Tibial nerve (tissue), 4 donors: ENCODE results near the gene GJA9. TPM values are rescaled to one million over a fixed set of nuclear protein-coding genes. Genes with fewer than 3 reads are reported as not detected.
"Not testable (repeated sequence)": the region's sequence is repeated elsewhere in the genome, so short reads cannot be mapped to it uniquely, and the experiment has no call there.

Experiments
- DNase-seq, 2 donors: peaks; one replicate each; pipeline ENCODE4 v3.0.0-alpha.2; 2019; ENCODE audit warnings: low spot score in 2 of 2
- H3K27ac ChIP-seq, 4 donors: fragments of 200-600 bp; sonication (generic) in 3 of 4; one replicate each; pipeline ENCODE4 v1.5.1; 2017 to 2019; ENCODE audit warnings: mild to moderate bottlenecking in 1 of 4
- H3K27me3 ChIP-seq, 2 donors: fragments of 200-600 bp; sonication (generic) in 1 of 2; one replicate each; pipeline versions ENCODE4 v1.5.1 to v1.6.0; 2017 to 2019
- H3K36me3 ChIP-seq, 3 donors: fragments of 200-600 bp; sonication (generic); one replicate each; pipeline ENCODE4 v1.5.1; 2018 to 2019
- H3K4me1 ChIP-seq, 4 donors: fragments of 200-600 bp; sonication (generic) in 3 of 4; one replicate each; pipeline ENCODE4 v1.5.1; 2017 to 2019
- H3K4me3 ChIP-seq, 4 donors: fragments of 200-600 bp; sonication (generic) in 3 of 4; one replicate each; pipeline ENCODE4 v1.5.1; 2017 to 2019; ENCODE audit warnings: mild to moderate bottlenecking in 1 of 4, moderate library complexity in 1 of 4
- H3K9me3 ChIP-seq, 4 donors: fragments of 200-600 bp; sonication (generic) in 3 of 4; one replicate each; pipeline ENCODE4 v1.5.1; 2017 to 2019
- EP300 ChIP-seq, 2 donors: sonication (generic); formaldehyde crosslinking; IDR thresholded peaks; one replicate each; pipeline ENCODE4 v1.6.1; 2017; ENCODE audit warnings: antibody characterized with exemption in 2 of 2, mild to moderate bottlenecking in 1 of 2
- POLR2A ChIP-seq, 2 donors: fragments of 450-650 bp; IDR thresholded peaks; one replicate each; pipeline ENCODE4 v1.6.1; 2017; ENCODE audit warnings: antibody characterized with exemption in 2 of 2, mild to moderate bottlenecking in 2 of 2, moderate library complexity in 2 of 2
- WGBS, 2 donors: methylation state at CpG; one replicate each; pipeline ENCODE4 v1.1.5; 2018; 5-methylcytosine and 5-hydroxymethylcytosine counted together
- total RNA-seq, 4 donors: library from RNA; depleted of rRNA; stranded (reverse); fragments of >200 nt; gene quantifications; one replicate each; pipeline ENCODE4 v1.1.0, GENCODE V29; 2016
- TF ChIP-seq, protein P1 (sequence below), 5 experiments: fragments of 200-600 bp in 3 of 5; fragments of 450-650 bp in 2 of 5; sonication (generic) in 3 of 5; IDR thresholded peaks; one replicate each; pipeline ENCODE4 v1.5.1; 2016 to 2019; ENCODE audit warnings: antibody characterized with exemption in 5 of 5, mild to moderate bottlenecking in 3 of 5, moderate library complexity in 2 of 5

The GJA9 gene
- total RNA-seq, 4 donors from 2014 or later, result not detected

DNA sequence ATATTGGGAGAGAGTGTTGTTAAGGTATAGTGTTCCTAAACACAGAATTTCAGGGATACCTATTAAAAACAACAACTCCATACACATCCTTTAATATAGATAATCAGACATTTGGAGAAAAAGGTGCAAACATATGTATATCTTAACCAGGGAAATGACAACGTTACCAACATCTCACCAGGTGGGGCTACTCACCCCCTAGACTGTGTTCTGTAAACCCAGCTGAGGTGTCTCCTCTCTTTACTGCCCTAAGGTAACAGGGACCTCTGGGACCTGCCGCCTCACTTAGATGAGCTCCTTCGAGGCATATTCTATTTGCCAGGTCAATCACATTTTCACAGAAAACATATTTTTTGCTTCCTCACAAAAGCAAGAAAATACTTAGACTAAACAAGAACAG lies 35.2 kb downstream of the GJA9 start:
- WGBS, 2 donors, result 83 to 92% methylated on average over 3 of the region's 3 CpGs
- peaks cover 0 to 91% (median 10%) of the 10 kb centered on the region in 3 donors for H3K36me3 ChIP-seq
- TF ChIP-seq EP300 (IDR thresholded peaks at IDR 0.05) (no peak), POLR2A (IDR thresholded peaks at IDR 0.05) (no peak)
- TF ChIP-seq, protein P1, sequence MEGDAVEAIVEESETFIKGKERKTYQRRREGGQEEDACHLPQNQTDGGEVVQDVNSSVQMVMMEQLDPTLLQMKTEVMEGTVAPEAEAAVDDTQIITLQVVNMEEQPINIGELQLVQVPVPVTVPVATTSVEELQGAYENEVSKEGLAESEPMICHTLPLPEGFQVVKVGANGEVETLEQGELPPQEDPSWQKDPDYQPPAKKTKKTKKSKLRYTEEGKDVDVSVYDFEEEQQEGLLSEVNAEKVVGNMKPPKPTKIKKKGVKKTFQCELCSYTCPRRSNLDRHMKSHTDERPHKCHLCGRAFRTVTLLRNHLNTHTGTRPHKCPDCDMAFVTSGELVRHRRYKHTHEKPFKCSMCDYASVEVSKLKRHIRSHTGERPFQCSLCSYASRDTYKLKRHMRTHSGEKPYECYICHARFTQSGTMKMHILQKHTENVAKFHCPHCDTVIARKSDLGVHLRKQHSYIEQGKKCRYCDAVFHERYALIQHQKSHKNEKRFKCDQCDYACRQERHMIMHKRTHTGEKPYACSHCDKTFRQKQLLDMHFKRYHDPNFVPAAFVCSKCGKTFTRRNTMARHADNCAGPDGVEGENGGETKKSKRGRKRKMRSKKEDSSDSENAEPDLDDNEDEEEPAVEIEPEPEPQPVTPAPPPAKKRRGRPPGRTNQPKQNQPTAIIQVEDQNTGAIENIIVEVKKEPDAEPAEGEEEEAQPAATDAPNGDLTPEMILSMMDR (IDR thresholded peaks at IDR 0.05), result no peak

GRCh38 chr1:38845088-38845487 lies 36.3 kb downstream of the GJA9 start:
- Histone ChIP-seq H3K4me1 (peaks cover 0 to 22% (median 0%) of the 10 kb centered on the region in 4 donors), H3K36me3 (peaks cover 0 to 89% (median 10%) of the 10 kb centered on the region in 3 donors)
- not testable (repeated sequence) for H3K27ac ChIP-seq, H3K27me3 ChIP-seq, H3K9me3 ChIP-seq, DNase-seq, H3K4me3 ChIP-seq
- WGBS, 2 donors, result 96 to 98% methylated on average over 3 of the region's 3 CpGs

More for the DNA sequence above, 35.2 kb downstream of the GJA9 start:
- Histone ChIP-seq H3K27me3 (no peaks in the 10 kb centered on the region), H3K4me3 (no peak overlapping the region), H3K4me1 (peaks cover 0 to 12% (median 0%) of the 10 kb centered on the region in 4 donors), H3K27ac (no peak overlapping the region), H3K9me3 (no peaks in the 10 kb centered on the region)
- no peak for DNase-seq

DNA sequence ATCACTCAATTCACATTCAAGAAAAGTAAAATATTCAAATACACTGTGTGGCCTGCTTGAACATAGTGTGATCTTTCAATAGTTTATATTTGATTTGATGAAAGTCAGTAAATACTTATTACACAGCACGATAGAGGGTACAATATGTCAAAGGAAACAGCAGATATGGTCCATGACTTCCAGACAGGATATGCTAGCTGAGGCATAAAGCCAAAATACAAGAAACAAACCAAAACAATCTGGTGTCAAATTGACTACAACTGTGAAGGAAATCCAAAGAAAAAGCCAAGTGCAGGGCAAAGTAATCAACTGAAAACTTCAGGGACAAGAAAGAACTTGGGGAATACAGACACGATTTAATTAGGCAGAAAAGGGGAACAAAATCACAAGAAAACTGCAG lies 41.1 kb downstream of the GJA9 start:
- Histone ChIP-seq H3K36me3 (peaks cover 2 to 65% (median 6%) of the 10 kb centered on the region in 3 donors), H3K27ac (no peak overlapping the region)
- WGBS, 2 donors, result 57 to 64% methylated on average over 2 of the region's 2 CpGs

DNA sequence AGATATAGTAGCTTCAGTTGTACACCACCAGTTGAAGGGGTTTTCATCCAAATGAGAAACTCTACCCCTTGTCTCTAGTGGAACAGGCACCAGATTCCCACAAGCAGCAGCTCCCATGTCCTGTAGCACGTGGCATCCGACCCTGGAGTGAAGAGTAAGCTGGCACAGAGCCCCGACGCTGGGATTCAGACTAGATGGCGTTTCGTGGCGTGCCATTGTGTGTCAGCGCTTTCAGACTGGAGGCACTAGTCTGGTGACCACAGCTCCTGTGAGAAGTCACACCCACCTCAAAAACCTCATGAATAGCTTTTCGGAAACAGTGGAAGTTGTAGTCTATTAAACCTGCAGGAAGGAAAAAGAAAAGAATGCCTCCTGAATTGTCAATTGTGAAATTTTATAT lies 42.0 kb downstream of the GJA9 start:
- Histone ChIP-seq H3K36me3 (peaks cover 0 to 58% (median 2%) of the 10 kb centered on the region in 3 donors), H3K9me3 (no peaks in the 10 kb centered on the region), H3K27ac (no peak overlapping the region), H3K4me3 (no peak overlapping the region), H3K4me1 (peaks cover 0 to 15% (median 0%) of the 10 kb centered on the region in 4 donors), H3K27me3 (no peaks in the 10 kb centered on the region)
- WGBS, 2 donors, result 74 to 79% methylated on average over 9 of the region's 9 CpGs
- no peak for DNase-seq
- TF ChIP-seq, protein P1 (IDR thresholded peaks at IDR 0.05), result no peak
- TF ChIP-seq EP300 (IDR thresholded peaks at IDR 0.05), result no peak
- TF ChIP-seq POLR2A (IDR thresholded peaks at IDR 0.05), result no peak

More for the DNA sequence above, 41.1 kb downstream of the GJA9 start:
- Histone ChIP-seq H3K4me3 (no peak overlapping the region), H3K9me3 (no peaks in the 10 kb centered on the region), H3K27me3 (no peaks in the 10 kb centered on the region), H3K4me1 (peaks cover 0 to 14% (median 0%) of the 10 kb centered on the region in 4 donors)
- no peak for TF ChIP-seq EP300 (IDR thresholded peaks at IDR 0.05)
- TF ChIP-seq POLR2A (IDR thresholded peaks at IDR 0.05), result no peak
- TF ChIP-seq, protein P1 (IDR thresholded peaks at IDR 0.05), result no peak
- no peak for DNase-seq

- not testable (repeated sequence) for DNase-seq, H3K4me3 ChIP-seq, H3K27ac ChIP-seq, H3K9me3 ChIP-seq, H3K27me3 ChIP-seq
- 82 to 90% methylated on average over 10 of the region's 10 CpGs for WGBS, 2 donors
- peaks cover 0 to 32% (median 2%) of the 10 kb centered on the region in 3 donors for H3K36me3 ChIP-seq
- peaks cover 0 to 27% (median 0%) of the 10 kb centered on the region in 4 donors for H3K4me1 ChIP-seq
These were observed 45.1 kb downstream of the GJA9 start for GRCh38 chr1:38836316-38836715.

GRCh38 chr1:38834937-38835827 lies 46.2 kb downstream of the GJA9 start:
- TF ChIP-seq EP300 (IDR thresholded peaks at IDR 0.05) (no peak), POLR2A (IDR thresholded peaks at IDR 0.05) (no peak)
- TF ChIP-seq, protein P1 (IDR thresholded peaks at IDR 0.05), result peak; percentile 59 to 79 (median 71)

More at GRCh38 chr1:38834937-38835827, 46.2 kb downstream of the GJA9 start:
- Histone ChIP-seq H3K27ac (no peak overlapping the region), H3K36me3 (peaks cover 0 to 25% (median 2%) of the 10 kb centered on the region in 3 donors), H3K27me3 (no peaks in the 10 kb centered on the region), H3K4me3 (no peak overlapping the region), H3K9me3 (no peaks in the 10 kb centered on the region), H3K4me1 (peaks cover 0 to 17% (median 0%) of the 10 kb centered on the region in 4 donors)
- peak in 1 of 2 donors; percentile 81 for DNase-seq
- WGBS, 2 donors, result 28 to 29% methylated on average over 3 of the region's 3 CpGs
